Activated CD8-positive, alpha-beta memory T cell treated with anti-CD3 and anti-CD28 coated beads for 36 hours (primary cell): ENCODE measurements around the gene TWSG1. TPM values are rescaled to one million over a fixed set of nuclear protein-coding genes. Genes with fewer than 3 reads are reported as not detected.
"Not testable (repeated sequence)": the region's sequence is repeated elsewhere in the genome, so short reads cannot be mapped to it uniquely, and the experiment has no call there.

Experiments
- CTCF ChIA-PET: fragments of 350-600 bp; sonication (Branson Sonifier 250); formaldehyde crosslinking; loops from one replicate; lab custom pipeline; 2021; ENCODE audit warnings: antibody characterized with exemption; lab: Charles Lee
- POLR2A ChIA-PET: fragments of 350-600 bp; sonication (Branson Sonifier 250); formaldehyde crosslinking; loops from one replicate; lab custom pipeline; 2021; ENCODE audit warnings: antibody characterized with exemption; lab: Charles Lee
- total RNA-seq, 2 experiments: library from RNA; stranded (reverse); gene quantifications; one replicate each; pipeline ENCODE4 v1.2.3, GENCODE V29; 2021

TWSG1 gene
- total RNA-seq, 2 experiments from 2014 or later: 13.1 to 16.2 TPM

DNA sequence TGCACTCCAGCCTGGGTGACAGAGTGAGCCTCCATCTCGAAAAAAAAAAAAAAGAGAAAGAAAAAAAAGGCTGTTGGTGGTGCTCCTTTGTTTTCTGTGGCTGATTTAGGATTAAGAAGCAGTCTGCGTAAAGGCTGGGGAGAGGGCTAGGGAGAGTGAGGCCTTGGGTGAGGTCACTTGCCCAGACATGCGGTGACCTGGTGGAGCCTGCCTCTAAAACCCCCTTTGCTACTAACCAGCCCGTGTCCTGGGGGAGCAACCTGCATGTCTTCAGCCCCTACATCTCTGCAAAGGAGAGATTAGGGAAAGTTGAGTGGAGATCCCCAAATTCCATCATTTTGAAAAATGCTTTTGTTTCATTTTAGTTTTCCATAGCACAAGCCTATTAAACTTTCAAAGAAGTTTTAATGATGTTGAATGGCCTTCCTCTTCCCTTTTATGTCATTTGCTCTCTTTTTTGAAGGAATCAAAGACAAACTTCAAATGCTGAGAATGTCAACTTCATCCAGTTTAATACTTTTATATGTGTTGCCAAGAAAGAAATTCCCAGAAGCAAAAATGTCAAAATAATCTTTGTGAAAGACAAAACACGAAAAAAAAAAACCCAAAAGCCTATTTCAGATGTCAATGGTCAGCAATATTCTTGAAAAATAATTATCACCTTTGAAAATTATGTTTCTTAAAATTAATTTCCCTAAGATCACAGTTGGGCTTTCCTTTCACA, 101.8 kb downstream of the TWSG1 start:
- CTCF ChIA-PET: no interaction called here
- POLR2A ChIA-PET: no interaction called here

DNA sequence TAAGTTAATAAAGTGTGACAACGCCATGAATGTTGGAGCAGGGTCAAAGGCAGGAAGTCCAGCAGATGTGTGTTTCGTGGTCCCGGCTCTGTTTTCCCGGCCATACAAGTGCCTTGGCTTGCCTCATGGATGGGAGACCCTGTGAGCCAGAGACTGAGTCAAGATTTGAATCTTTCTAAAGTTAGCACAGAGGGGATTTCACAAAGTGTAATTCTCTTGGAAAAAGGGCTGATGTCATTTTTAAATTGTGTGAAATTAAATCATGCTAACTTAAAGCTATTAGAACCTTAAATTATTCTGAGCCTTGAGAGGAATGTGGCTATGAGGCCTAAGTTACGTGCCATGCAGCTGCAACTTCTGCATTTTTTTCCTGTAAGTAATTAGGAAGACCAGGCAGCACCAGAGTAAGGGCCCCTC, 102.5 kb downstream of the TWSG1 start:
- CTCF ChIA-PET: no interaction called here
- POLR2A ChIA-PET: no interaction called here

DNA sequence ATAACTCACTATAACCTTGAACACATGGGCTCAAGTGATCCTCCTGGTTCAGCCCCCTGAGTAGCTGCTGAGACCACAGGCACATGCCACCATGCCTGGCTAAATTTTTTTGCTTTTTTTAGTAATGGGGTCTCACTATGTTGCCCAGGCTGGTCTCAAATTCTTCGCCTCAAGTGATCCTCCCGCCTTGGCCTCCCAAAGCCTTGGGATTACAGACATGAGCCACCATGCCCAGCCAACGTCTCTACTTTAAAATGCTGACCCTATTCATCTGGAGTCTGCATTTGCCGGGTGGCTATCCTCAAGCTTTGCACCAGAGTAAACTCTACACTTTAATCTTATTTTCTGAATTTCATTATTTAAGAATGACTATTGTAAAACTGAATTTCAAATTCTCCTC, 103.1 kb downstream of the TWSG1 start:
- ChIA-PET POLR2A (no interaction called here), CTCF (no interaction called here)

DNA sequence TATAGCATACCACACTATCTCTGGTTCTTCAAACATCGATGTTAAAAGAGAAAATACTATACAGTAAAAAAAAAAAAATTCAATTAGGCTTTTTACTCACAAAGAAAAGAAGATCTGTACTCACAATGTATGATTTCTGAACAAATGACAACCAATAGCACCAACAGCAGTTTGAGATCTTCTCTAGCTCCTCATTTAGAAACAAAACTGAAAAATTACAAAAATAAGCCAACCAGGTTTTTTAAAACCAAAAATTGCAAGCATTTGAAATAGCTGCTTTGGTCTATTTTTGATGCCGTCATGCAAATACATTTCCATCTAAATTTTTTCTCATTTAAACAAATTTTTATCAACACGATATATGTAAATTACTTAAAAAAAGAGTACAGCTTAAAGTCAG, 106.5 kb downstream of the TWSG1 start:
- POLR2A ChIA-PET: no interaction called here
- CTCF ChIA-PET: no interaction called here

DNA sequence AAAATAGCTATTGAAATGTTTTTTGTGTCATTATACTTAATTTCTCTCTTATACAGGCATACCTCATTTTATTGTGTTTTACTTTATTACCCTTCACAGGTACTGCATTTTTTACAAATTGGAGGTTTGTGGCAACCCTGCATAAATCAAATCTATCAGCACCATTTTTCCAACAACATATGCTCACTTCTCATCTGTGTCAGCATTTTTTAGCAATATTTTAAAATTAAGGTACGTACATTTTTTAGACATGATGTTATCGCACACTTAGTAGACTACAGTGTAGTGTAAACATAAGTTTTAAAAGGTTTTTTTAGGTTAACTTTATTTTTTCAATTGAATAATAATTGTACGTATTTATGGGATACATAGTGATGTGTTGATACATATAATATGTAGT, 110.0 kb downstream of the TWSG1 start:
- CTCF ChIA-PET: interaction anchor here (0.5 kb wide), 1 partner anchor 673 kb away, joined by 3 read pairs; no protein-coding TSS in a partner anchor
- POLR2A ChIA-PET: no interaction called here

DNA sequence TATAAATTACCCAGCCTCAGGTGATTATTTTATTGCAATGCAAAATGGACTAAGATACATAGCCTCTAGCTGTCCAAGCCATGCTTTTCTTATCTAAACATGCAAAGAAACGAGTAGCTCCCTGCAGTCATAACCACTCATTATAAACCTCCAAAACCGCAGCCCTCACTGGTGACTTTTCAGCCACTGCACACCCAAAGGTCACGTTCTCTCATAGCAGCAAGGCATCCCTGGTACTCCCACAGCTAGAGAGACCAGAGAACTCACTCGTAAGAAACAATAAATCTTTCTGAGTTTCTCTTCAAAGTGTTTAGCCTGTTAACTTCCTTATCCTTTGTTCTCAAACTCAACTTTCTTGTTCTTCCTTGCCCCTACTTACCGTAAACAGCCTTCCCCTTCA, 112.3 kb downstream of the TWSG1 start:
- CTCF ChIA-PET: no interaction called here
- POLR2A ChIA-PET: no interaction called here

DNA sequence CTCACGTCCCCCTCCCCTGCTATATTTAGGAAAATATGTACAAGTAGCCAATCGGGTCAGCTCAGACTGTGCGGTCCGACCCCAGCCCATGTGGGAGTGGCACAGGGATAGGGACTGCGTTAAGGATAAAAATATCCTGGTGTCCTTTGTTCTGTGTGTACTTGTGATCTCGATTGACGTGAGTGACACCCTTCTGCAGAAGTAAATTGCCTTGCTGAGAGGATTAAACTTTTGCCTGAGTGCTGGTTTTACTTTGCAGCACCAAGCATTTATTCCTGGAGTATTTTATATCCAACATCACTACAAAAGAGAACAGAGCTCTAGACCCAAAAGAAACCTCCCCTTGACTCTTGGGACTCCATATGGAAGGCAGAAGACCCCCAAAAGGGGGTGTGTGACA, 112.8 kb downstream of the TWSG1 start:
- ChIA-PET CTCF (no interaction called here), POLR2A (no interaction called here)

DNA sequence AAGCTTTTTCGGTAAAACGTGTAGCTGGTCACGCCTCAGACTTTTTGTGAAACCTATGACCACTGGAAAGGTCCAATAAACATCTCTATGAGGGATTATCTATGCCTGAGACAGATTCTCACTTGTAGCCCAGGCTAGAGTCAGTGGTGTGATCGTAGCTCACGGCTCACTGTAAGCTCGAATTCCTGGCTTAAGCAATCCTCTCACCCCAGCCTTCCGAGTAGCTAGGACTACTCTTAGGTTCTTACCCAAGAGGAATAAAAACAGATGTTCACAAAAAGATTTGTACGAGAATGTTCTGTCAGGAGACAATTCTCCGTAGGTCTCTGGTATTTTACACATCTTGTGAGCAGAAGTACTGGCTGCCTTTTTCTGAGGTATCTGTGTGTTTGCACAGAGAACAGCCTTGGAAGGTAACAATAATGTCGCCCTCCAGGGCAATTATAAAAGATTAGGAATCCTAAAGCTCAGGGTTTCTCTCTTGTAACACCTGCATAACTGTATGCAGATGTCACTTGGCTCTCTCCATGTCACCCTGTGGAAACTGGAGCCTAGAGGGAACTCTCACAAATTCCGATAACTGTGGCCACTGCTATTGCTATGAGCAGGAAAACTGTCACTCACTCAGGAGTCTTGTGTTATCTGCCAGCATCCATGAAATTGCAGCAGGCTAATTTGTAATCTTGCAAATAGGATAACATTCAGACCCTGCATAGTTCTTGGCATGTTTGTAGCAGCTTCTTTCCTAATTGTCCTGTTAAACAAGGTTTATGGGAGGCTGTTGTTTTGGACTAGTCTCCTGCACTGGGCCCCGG, 115.2 kb downstream of the TWSG1 start:
- POLR2A ChIA-PET: no interaction called here
- CTCF ChIA-PET: interaction anchor here (0.6 kb wide), 1 partner anchor 865 kb away, joined by 3 read pairs; no protein-coding TSS in a partner anchor

DNA sequence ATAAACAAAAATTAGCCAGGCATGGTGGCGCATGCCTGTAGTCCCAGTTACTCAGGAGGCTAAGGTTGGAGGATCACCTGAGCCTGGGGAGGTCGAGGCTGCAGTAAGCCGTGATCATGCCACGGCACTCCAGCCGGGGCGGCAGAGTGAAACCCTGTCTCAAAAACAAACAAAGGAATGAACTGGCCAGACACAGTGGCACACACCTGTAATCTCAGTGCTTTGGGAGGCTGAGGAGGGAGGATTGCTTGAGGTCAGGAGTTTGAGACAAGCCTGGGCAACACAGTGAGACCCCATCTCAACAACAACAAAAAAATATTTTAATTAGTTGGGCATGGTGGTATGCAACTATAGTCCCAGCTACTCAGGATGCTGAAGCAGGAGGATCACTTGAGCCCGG, 116.3 kb downstream of the TWSG1 start:
- POLR2A ChIA-PET, CTCF ChIA-PET: not testable (repeated sequence)

Other genes starting within 250 kb of the TWSG1 start
- 100 to 1,000 TPM; 342 to 361 TPM for gene NDUFV2, start 232.1 kb upstream of the TWSG1 start, total RNA-seq
- gene ANKRD12, start 198.0 kb upstream of the TWSG1 start, total RNA-seq: 10 to 100 TPM; 54.2 to 57.2 TPM
- gene RALBP1, start 140.7 kb downstream of the TWSG1 start, total RNA-seq: 10 to 100 TPM; 44.5 to 45.2 TPM